Mucosa of gallbladder (tissue), 1 donor: ENCODE data around the gene SIGLEC5. TPM values are rescaled to one million over a fixed set of nuclear protein-coding genes. Genes with fewer than 3 reads are reported as not detected.

Experiments
- DNase-seq: peaks from one replicate; pipeline ENCODE4 v3.0.0-alpha.2; 2020; ENCODE audit warnings: low spot score
- total RNA-seq: library from RNA; stranded (reverse); gene quantifications from one replicate; pipeline ENCODE4 v1.2.1, GENCODE V29; 2021
- donor health status: DM: no; HTN: no; CAD: no.

SIGLEC5 gene
- total RNA-seq, 1 donor from 2014 or later: 1.1 TPM

GRCh38 chr19:51587264-51588191 lies 42.7 kb downstream of the SIGLEC5 start:
- no peak for DNase-seq

DNA sequence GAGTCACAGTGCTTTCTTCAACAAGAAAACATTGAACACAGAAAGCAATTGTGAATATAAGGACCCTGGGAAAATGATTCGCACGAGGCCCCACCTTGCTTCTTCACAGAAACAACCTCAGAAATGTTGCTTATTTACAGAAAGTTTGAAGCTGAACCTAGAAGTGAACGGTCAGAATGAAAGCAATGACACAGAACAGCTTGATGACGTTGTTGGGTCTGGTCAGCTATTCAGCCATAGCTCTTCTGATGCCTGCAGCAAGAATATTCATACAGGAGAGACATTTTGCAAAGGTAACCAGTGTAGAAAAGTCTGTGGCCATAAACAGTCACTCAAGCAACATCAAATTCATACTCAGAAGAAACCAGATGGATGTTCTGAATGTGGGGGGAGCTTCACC lies 43.4 kb downstream of the SIGLEC5 start:
- DNase-seq: no peak

DNA sequence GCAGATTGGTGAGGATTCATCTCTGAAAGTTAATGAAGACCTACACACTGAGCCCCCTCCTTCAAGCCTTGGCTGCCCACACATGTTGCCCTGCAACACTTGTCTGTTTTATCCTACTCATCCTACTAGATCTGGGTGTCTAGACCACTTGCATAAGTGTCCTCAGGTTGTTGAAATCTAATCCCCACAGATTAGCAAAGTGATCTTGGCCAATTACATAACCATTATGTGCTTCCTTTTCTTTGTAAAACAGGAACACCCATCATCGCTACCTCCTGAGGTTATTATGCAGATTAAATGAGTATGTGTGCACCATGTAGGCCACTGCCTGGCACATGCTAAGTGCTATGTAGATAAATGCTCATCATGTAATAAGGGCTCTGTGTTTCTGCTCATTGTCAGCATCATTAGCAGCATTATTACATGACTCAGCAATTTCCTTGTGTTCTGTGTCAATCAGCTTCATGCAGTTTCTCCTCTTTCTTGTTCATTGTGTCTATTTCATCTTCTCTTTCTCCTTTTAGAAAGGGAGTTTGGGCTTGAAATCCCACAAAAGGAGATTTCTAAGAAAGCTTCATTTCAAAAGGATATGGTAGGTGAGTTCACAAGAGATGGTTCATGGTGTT lies 44.0 kb downstream of the SIGLEC5 start:
- no peak for DNase-seq

DNA sequence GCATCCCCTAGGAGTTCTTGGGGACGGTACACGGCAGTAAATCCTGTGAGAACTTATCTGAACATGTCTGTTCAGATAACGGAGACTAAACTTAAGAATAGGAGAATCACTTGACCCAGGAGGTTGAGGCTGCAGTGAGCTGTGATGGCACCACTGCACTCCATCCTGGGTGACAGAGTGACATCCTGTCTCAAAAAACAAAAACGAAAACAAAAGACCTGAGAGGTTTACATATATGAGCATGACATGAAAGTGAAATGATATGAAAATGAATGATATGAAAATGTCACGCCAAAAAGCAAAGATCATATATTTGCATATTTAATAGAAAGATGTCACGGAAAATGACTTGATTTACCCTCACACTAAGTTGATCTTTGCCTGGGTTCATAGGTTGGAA lies 53.4 kb downstream of the SIGLEC5 start:
- no peak for DNase-seq

DNA sequence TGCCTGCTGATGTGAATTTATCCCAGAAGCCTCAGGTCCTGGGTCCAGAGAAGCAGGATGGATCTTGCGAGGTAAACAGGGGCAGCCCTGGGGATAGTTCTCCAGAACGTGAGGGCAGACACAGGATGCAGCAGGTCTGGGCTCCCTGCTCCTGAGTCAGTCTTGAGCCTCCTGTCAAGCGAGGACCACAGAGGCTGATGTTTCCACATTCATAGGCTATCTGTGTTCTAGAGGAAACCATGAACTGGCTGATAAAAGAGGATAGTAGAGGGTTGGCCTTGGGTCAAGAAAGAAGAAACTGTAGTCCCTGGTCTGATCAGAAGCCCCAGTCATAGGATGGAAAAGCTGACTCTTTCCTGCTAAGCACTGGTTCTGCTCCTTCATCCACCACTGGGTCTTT lies 56.9 kb downstream of the SIGLEC5 start:
- no peak for DNase-seq

- DNase-seq: no peak
Observed at GRCh38 chr19:51572908-51573307, 57.3 kb downstream of the SIGLEC5 start.

GRCh38 chr19:51572410-51572809 lies 57.8 kb downstream of the SIGLEC5 start:
- DNase-seq: no peak

- no peak for DNase-seq
Observed at GRCh38 chr19:51571599-51571998, 58.6 kb downstream of the SIGLEC5 start.

DNA sequence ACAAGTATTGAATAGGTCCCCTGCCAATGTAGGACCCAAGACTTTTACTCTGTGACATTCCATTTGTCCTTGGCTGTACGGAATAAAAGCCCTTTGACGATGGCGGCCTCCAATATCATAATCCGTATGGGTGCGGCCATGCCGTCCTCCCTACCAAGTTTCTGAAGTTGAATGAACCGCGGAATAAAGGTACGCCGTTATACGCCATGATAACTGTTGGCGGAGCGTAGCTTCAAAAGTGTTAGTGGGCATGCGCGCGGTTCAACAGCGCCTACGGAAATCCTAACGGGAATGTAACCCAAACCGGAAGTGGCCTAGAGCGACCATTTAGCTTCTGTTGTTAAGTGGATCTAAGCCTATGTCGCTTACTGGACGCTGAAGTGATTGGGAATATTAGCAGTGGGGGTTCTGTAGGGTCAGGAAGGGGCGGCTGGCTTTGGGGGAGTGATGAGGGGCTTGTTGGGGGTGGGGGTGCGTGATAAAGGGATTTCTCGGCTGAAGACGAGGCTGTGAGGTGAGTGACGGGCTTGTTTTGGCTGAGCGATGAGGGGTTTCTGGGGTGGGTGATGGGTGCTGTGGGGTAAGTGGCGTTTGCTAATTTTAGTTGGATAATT lies 59.1 kb downstream of the SIGLEC5 start, which contains the start of gene ZNF175:
Gene ZNF175 (plus strand): TSS at position 322 of the 614 bp plus-strand sequence. CDS start 2,047 bp downstream, outside the sequence.
- DNase-seq: peak; percentile 97

DNA sequence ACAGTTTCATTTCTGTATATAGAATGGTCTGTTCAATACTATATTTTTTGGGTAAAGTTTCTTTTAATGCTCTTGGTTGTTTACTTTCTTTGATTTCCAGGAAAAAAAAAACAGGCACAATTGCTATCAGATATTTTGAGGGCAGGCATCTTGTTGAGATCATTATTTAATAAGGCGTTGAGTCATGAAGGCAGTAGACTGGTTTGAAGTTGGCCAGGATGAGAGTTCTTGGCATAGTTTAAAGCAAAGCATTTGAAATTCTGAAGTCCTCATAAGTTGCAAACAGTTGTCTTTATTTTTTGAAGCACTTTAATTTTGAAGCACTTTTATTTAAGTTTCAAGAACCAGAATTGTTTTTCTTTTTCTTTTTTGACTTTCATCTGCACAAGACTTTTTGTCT lies 61.7 kb downstream of the SIGLEC5 start:
- no peak for DNase-seq

GRCh38 chr19:51567583-51567982 lies 62.6 kb downstream of the SIGLEC5 start:
- DNase-seq: no peak

DNA sequence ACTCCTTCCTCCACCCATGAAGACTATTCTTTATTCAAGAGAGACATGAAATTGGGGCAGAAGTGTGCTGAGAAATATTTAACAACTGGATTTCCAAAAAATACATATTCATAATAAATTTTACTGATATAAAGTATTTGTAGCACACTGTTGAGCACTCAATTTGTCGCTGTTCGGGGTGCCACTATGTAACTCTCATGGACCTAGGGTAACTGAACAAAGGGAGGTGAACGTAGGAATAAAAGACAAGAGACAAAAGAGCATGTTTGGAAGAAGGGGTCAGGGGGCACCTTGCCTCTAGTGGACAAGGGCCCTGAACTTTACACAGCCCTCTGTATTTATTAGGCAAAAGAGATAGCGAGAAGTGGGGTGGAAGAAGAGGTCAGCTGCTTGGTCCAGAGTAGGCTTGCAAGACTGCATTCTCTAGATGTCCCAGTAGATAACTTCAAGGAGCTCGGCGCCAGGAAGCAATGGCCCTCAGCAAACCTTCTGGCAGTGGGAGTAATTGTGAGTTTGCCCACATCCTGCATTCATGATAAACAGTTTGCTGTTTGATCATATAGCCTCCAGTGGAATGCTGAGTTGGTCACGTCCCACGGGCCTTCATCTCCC lies 63.6 kb downstream of the SIGLEC5 start:
- no peak for DNase-seq

GRCh38 chr19:51565583-51565982 lies 64.6 kb downstream of the SIGLEC5 start:
- no peak for DNase-seq

DNA sequence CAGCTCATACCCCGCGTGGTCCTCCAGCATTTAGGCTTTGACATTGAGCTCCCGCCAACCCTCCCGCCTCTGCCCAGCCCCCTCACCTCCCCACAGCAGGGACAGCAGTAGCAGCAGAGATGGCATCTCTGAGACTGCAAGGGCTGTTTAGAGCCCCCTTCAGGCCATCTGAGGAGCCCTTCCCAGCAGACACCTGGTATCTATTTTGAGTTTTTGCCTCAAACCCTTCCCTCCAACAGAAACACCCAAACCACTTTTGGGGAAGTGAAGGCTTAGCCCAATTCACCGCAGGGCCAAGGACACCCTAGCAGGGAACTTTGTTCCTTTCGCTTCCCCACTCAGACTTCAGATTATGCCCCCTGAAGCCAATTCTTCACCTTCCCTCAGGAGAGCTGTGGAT lies 65.4 kb downstream of the SIGLEC5 start:
- no peak for DNase-seq

Other genes starting within 250 kb of the SIGLEC5 start
- not detected for gene LIM2, start 242.4 kb downstream of the SIGLEC5 start, total RNA-seq
- 0.43 TPM for gene C19orf84, start 239.8 kb downstream of the SIGLEC5 start, total RNA-seq
- gene SIGLEC10, start 212.8 kb downstream of the SIGLEC5 start, total RNA-seq: 12.9 TPM
- gene SIGLEC8, start 171.9 kb downstream of the SIGLEC5 start, total RNA-seq: 11.0 TPM
- not detected for gene CEACAM18, start 151.9 kb downstream of the SIGLEC5 start, total RNA-seq
- 0.43 TPM for gene SIGLEC12, start 128.6 kb downstream of the SIGLEC5 start, total RNA-seq
- gene SIGLEC6, start 98.7 kb downstream of the SIGLEC5 start, total RNA-seq: 5.1 TPM
- 9.4 TPM for gene ZNF175, start 59.1 kb downstream of the SIGLEC5 start, total RNA-seq
- 5.9 TPM for gene SIGLEC14, start 16.4 kb upstream of the SIGLEC5 start, total RNA-seq
- gene SPACA6, start 62.9 kb upstream of the SIGLEC5 start, total RNA-seq: 29.3 TPM
- 0.12 TPM for gene HAS1, start 93.6 kb upstream of the SIGLEC5 start, total RNA-seq
- gene FPR1, start 121.5 kb upstream of the SIGLEC5 start, total RNA-seq: 9.3 TPM
- gene FPR2, start 130.8 kb upstream of the SIGLEC5 start, total RNA-seq: not detected
- 7.0 TPM for gene FPR3, start 164.8 kb upstream of the SIGLEC5 start, total RNA-seq